Natural killer cell (primary cell): ENCODE data around the gene ACSL6. TPM values are rescaled to one million over a fixed set of nuclear protein-coding genes. Genes with fewer than 3 reads are reported as not detected.

Source experiments
- ATAC-seq, 3 donors: fragments of 150-1000 bp in 2 of 3; fragments of 200-7000 bp in 1 of 3; cut with Tn5 transposase; 1 replicate in 1 of 3; 2 replicates in 2 of 3; pipeline ENCODE4 v1.10.0; 2021; ENCODE audit warnings: mild to moderate bottlenecking in 2 of 3, moderate library complexity in 2 of 3
- DNase-seq, 2 donors: peaks; one replicate each; pipeline versions ENCODE4 v3.0.0 to v3.0.0-alpha.2; 2013 to 2021; ENCODE audit warnings: mixed read lengths in 1 of 2
- H3K27ac ChIP-seq: one replicate; pipeline ENCODE4 v1.5.1; 2013; ENCODE audit warnings: mild to moderate bottlenecking, low read length
- H3K27me3 ChIP-seq: one replicate; pipeline ENCODE4 v1.6.1; 2013; ENCODE audit warnings: low read length; ENCODE audit not compliant: control insufficient read depth, insufficient read depth
- H3K36me3 ChIP-seq: one replicate; pipeline ENCODE4 v1.6.1; 2013; ENCODE audit warnings: low read length; ENCODE audit not compliant: control insufficient read depth, insufficient read depth
- H3K4me1 ChIP-seq: one replicate; pipeline ENCODE4 v1.6.1; 2013; ENCODE audit warnings: low read length; ENCODE audit not compliant: control insufficient read depth, insufficient read depth
- H3K4me3 ChIP-seq: one replicate; pipeline ENCODE4 v1.5.1; 2013; ENCODE audit warnings: low read length
- H3K9me3 ChIP-seq: one replicate; pipeline ENCODE4 v1.6.1; 2013; ENCODE audit warnings: low read length; ENCODE audit not compliant: control insufficient read depth, insufficient read depth
- H3K27ac Mint-ChIP-seq, 2 donors: one replicate each; pipeline ENCODE4 v1.8.0; 2022; ENCODE audit warnings: mild to moderate bottlenecking in 2 of 2, mixed read lengths in 2 of 2, moderate library complexity in 1 of 2
- H3K27me3 Mint-ChIP-seq, 2 donors: one replicate each; pipeline ENCODE4 v1.8.0; 2022; ENCODE audit warnings: low read depth in 2 of 2, mixed read lengths in 2 of 2
- H3K36me3 Mint-ChIP-seq: one replicate; pipeline ENCODE4 v1.8.0; 2022; ENCODE audit warnings: mixed read lengths
- H3K4me1 Mint-ChIP-seq, 2 donors: one replicate each; pipeline ENCODE4 v1.8.0; 2022; ENCODE audit warnings: mixed read lengths in 2 of 2
- H3K4me3 Mint-ChIP-seq: one replicate; pipeline ENCODE4 v1.8.0; 2022; ENCODE audit warnings: mild to moderate bottlenecking, moderate library complexity, mixed read lengths
- H3K9me3 Mint-ChIP-seq, 2 donors: one replicate each; pipeline ENCODE4 v1.8.0; 2022; ENCODE audit warnings: mixed read lengths in 2 of 2
- CTCF ChIP-seq: fragments of 200-600 bp; IDR thresholded peaks from one replicate; pipeline ENCODE4 v1.8.0; 2022; ENCODE audit warnings: antibody characterized with exemption
- WGBS: methylation state at CpG from one replicate; pipeline ENCODE4 v1.1.7; 2013; ENCODE audit warnings: missing lambda C conversion rate; ENCODE audit not compliant: insufficient coverage; 5-methylcytosine and 5-hydroxymethylcytosine counted together
- intact Hi-C: fragments of 100-400 bp; cut with micrococcal nuclease; formaldehyde crosslinking; loops from one replicate; pipeline ENCODE4 v1.14.2; 2022
- total RNA-seq, 4 donors: library from RNA; stranded (reverse); fragments of 120-200 nt in 1 of 4; gene quantifications; one replicate each; pipeline versions ENCODE4 v1.2.3 to v1.2.4, GENCODE V29; 2013 to 2022

Gene ACSL6
- total RNA-seq, 3 donors from 2014 or later (not counting 1 experiment from before 2014, with no cell fraction given) = 2.1 to 2.2 (median 2.2) TPM

- Histone ChIP-seq H3K4me1 (no peaks in the 10 kb centered on the region), H3K36me3 (no peaks in the 10 kb centered on the region), H3K27me3 (no peaks in the 10 kb centered on the region), H3K9me3 (no peaks in the 10 kb centered on the region), H3K27ac (no peak overlapping the region), H3K4me3 (no peak overlapping the region)
- 81% methylated on average over 9 of the region's 10 CpGs for WGBS
- Mint-ChIP-seq H3K4me1 (no peaks in the 10 kb centered on the region), H3K27ac (no peak overlapping the region), H3K9me3 (no peaks in the 10 kb centered on the region), H3K4me3 (no peak overlapping the region), H3K27me3 (no peaks in the 10 kb centered on the region), H3K36me3 (no peaks in the 10 kb centered on the region)
- DNase-seq = no peak
- no peak for TF ChIP-seq CTCF
- no peak for ATAC-seq
- intact Hi-C loops = no loop called here
These were observed 19.7 kb downstream of the ACSL6 start for GRCh38 chr5:131991593-131992324.

GRCh38 chr5:131990716-131991115 is 20.7 kb downstream of the ACSL6 start:
- Mint-ChIP-seq H3K27me3 (no peaks in the 10 kb centered on the region), H3K27ac (no peak overlapping the region), H3K9me3 (no peaks in the 10 kb centered on the region), H3K4me1 (peaks cover 0 to 4% of the 10 kb centered on the region in 2 donors), H3K36me3 (no peaks in the 10 kb centered on the region), H3K4me3 (no peak overlapping the region)
- no peak for DNase-seq
- no peaks in the 10 kb centered on the region for H3K36me3 ChIP-seq
- H3K27me3 ChIP-seq = no peaks in the 10 kb centered on the region
- 96% methylated on average over 13 of the region's 13 CpGs for WGBS
- no peak overlapping the region for H3K27ac ChIP-seq
- intact Hi-C loops = no loop called here
- ATAC-seq = no peak
- TF ChIP-seq CTCF = no peak
- H3K9me3 ChIP-seq = no peaks in the 10 kb centered on the region
- H3K4me3 ChIP-seq = no peak overlapping the region
- no peaks in the 10 kb centered on the region for H3K4me1 ChIP-seq

- Histone ChIP-seq H3K9me3 (no peaks in the 10 kb centered on the region), H3K4me1 (peaks cover 4% of the 10 kb centered on the region), H3K36me3 (no peaks in the 10 kb centered on the region), H3K27ac (no peak overlapping the region), H3K27me3 (no peaks in the 10 kb centered on the region), H3K4me3 (no peak overlapping the region)
- DNase-seq (no peak), ATAC-seq (no peak)
- no peak overlapping the region for H3K4me3 Mint-ChIP-seq
- H3K36me3 Mint-ChIP-seq = no peaks in the 10 kb centered on the region
- H3K27ac Mint-ChIP-seq = no peak overlapping the region
- intact Hi-C loops = no loop called here
- H3K4me1 Mint-ChIP-seq = peaks cover 3 to 7% of the 10 kb centered on the region in 2 donors
- no peak for TF ChIP-seq CTCF
- peaks cover 0 to 3% of the 10 kb centered on the region in 2 donors for H3K27me3 Mint-ChIP-seq
- WGBS = 92% methylated on average over 6 of the region's 6 CpGs
- no peaks in the 10 kb centered on the region for H3K9me3 Mint-ChIP-seq
These were observed 22.9 kb downstream of the ACSL6 start for GRCh38 chr5:131988601-131989000.

- Histone ChIP-seq H3K27ac (no peak overlapping the region), H3K4me1 (peaks cover 14% of the 10 kb centered on the region), H3K9me3 (no peaks in the 10 kb centered on the region), H3K36me3 (no peaks in the 10 kb centered on the region), H3K27me3 (no peaks in the 10 kb centered on the region), H3K4me3 (no peak overlapping the region)
- ATAC-seq (no peak), DNase-seq (no peak)
- intact Hi-C loops = no loop called here
- WGBS = 88% methylated on average over 3 of the region's 3 CpGs
- Mint-ChIP-seq H3K36me3 (no peaks in the 10 kb centered on the region), H3K27me3 (peaks cover 4 to 17% of the 10 kb centered on the region in 2 donors), H3K9me3 (no peaks in the 10 kb centered on the region), H3K4me3 (no peak overlapping the region), H3K27ac (no peak overlapping the region), H3K4me1 (peaks cover 14% of the 10 kb centered on the region in 2 donors)
- no peak for TF ChIP-seq CTCF
These were observed 24.2 kb downstream of the ACSL6 start for GRCh38 chr5:131987251-131987650.
